IPS-20b (cell line): ENCODE measurements around the gene SIRT7.

Experiments used
- H3K27ac ChIP-seq: one replicate; pipeline ENCODE4 v1.5.1; 2013; ENCODE audit warnings: low read length
- H3K27me3 ChIP-seq: 2 replicates; pipeline ENCODE4 v1.6.1; 2013; ENCODE audit warnings: mild to moderate bottlenecking, low read length, inconsistent platforms; ENCODE audit not compliant: insufficient read depth
- H3K36me3 ChIP-seq: 2 replicates; pipeline ENCODE4 v1.6.1; 2013; ENCODE audit warnings: low read depth, mild to moderate bottlenecking, inconsistent platforms, low read length, moderate library complexity; ENCODE audit not compliant: insufficient read depth
- H3K4me1 ChIP-seq: 2 replicates; pipeline ENCODE4 v1.6.1; 2013; ENCODE audit warnings: mild to moderate bottlenecking, control low read depth, inconsistent platforms, low read length, moderate library complexity; ENCODE audit not compliant: insufficient read depth
- H3K4me3 ChIP-seq: 2 replicates; pipeline ENCODE4 v1.5.1; 2013; ENCODE audit warnings: mild to moderate bottlenecking, low read length, inconsistent platforms
- H3K9ac ChIP-seq: 2 replicates; pipeline ENCODE4 v1.6.1; 2013; ENCODE audit warnings: low read depth, mild to moderate bottlenecking, inconsistent platforms, low read length, moderate library complexity
- H3K9me3 ChIP-seq: 2 replicates; pipeline ENCODE4 v1.6.1; 2013; ENCODE audit warnings: mild to moderate bottlenecking, low read depth, low read length, inconsistent platforms; ENCODE audit not compliant: insufficient read depth

The SIRT7 gene

DNA sequence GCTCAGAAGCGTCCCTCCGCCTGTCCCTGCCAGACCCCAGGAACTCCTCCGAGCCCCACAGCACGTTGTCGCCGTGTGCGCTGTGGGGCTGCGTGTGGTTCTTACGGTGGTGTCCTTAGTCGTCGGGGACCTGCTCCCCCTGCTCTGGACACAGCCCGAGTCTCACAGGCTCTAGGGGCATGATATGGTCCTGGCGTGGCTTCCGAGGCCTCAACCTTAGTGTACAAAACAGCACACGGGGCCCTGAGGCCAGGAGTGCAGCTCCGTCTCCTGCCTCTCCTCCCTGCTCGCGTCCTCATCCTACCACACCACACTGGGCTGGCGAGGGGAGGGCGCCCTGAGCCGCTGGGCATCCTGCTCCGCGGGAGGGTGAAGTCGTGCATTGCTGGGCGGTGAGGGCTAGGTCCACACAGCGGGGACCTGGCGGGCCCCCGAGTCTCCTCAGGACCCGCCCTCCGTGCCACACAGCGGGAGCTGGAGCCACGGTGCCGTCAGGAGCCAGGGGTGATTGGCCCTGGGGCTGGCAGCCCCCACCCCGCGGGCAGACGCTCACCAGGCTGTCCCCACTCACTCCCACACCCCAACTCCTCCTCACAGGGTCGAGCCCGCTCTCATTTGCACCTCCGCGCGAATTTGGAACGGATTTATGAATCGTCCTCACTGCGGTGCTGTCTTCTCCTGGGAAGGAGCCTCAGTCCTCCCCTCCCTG lies 10.7 kb upstream of the SIRT7 start:
- Histone ChIP-seq H3K27ac (no peak overlapping the region), H3K4me1 (peaks cover 14% of the 10 kb centered on the region; the same call in 1 of the 2 replicates)

GRCh38 chr17:81927653-81928543 lies 9.9 kb upstream of the SIRT7 start, which contains the start of gene MAFG:
TSS of gene MAFG (minus strand) at chr17:81927735. CDS start at chr17:81923185, 4,550 bp downstream.
- peaks cover 17% of the 10 kb centered on the region for H3K27me3 ChIP-seq
- H3K27ac ChIP-seq: peak within 1 kb of the TSS; percentile 47
- peak within 1 kb of the TSS; percentile 79 for H3K9ac ChIP-seq
- H3K4me1 ChIP-seq: peaks cover 16% of the 10 kb centered on the region; the same call in 1 of the 2 replicates
- no peaks in the 10 kb centered on the region for H3K9me3 ChIP-seq
- H3K4me3 ChIP-seq: peak within 1 kb of the TSS; percentile 80
- H3K36me3 ChIP-seq: no peaks in the 10 kb centered on the region

More for the DNA sequence above, 10.7 kb upstream of the SIRT7 start:
- Histone ChIP-seq H3K9ac (peak overlapping the region; percentile 73; the same call in 1 of the 2 replicates), H3K4me3 (peak overlapping the region; percentile 77), H3K9me3 (no peaks in the 10 kb centered on the region), H3K27me3 (peaks cover 17% of the 10 kb centered on the region), H3K36me3 (peaks cover 2% of the 10 kb centered on the region; the same call in 1 of the 2 replicates)

GRCh38 chr17:81927152-81927652 lies 9.2 kb upstream of the SIRT7 start:
- Histone ChIP-seq H3K9me3 (no peaks in the 10 kb centered on the region), H3K36me3 (peaks cover 6% of the 10 kb centered on the region), H3K9ac (peak overlapping the region; percentile 79; the same call in 1 of the 2 replicates), H3K27ac (no peak overlapping the region), H3K27me3 (peaks cover 17% of the 10 kb centered on the region), H3K4me3 (peak overlapping the region; percentile 80; the same call in 1 of the 2 replicates), H3K4me1 (peaks cover 16% of the 10 kb centered on the region; the same call in 1 of the 2 replicates)

DNA sequence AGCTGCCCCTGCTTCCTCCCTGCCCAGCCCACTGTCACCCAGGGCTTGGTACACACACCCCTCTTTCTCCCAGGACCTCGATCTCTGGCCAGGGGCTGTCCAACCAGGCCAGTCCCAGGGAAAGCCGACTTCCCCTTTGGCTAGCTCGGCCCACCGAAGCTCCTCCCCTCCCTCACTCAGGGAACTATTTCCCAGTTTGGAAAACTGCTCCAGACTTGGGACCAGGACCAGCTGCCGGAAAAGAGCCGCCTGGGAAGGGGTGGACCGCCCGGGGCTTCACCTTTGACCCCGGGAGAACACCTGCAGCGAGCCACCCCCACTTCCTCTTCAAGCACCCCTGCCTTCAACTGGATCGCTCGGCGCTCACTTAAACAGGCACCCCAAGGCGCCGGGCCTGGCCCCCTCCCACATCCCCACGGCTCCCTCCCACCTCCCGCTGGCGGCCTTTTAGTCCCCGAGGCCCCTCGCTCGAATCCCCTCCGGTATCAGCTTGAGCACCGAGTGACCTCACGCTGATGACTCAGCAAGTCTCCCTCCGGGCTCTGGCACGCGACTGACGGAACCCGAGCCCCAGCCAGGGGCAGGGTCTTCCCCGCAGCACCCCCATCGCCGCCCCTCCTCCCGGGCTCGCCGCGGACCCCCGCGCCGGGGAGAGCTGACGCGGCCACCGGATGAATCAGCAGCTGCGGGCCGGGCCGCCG lies 8.6 kb upstream of the SIRT7 start:
- Histone ChIP-seq H3K36me3 (peaks cover 12% of the 10 kb centered on the region), H3K9ac (peak overlapping the region; percentile 79), H3K4me1 (peaks cover 16% of the 10 kb centered on the region; the same call in 1 of the 2 replicates), H3K27ac (peak overlapping the region; percentile 47), H3K27me3 (peaks cover 17% of the 10 kb centered on the region), H3K9me3 (no peaks in the 10 kb centered on the region), H3K4me3 (peak overlapping the region; percentile 80)

- Histone ChIP-seq H3K4me3 (peak overlapping the region; percentile 80), H3K27ac (peak overlapping the region; percentile 47), H3K9ac (peak overlapping the region; percentile 79; the same call in 1 of the 2 replicates), H3K27me3 (peaks cover 17% of the 10 kb centered on the region), H3K36me3 (peaks cover 18% of the 10 kb centered on the region), H3K9me3 (no peaks in the 10 kb centered on the region), H3K4me1 (peaks cover 16% of the 10 kb centered on the region; the same call in 1 of the 2 replicates)
Measured at GRCh38 chr17:81925860-81926450, 8.0 kb upstream of the SIRT7 start.

GRCh38 chr17:81924557-81925532 lies 6.9 kb upstream of the SIRT7 start:
- H3K4me3 ChIP-seq: peak overlapping the region; percentile 55; the same call in 1 of the 2 replicates
- peaks cover 17% of the 10 kb centered on the region for H3K27me3 ChIP-seq
- no peaks in the 10 kb centered on the region for H3K9me3 ChIP-seq
- H3K9ac ChIP-seq: peak overlapping the region; percentile 75; the same call in 1 of the 2 replicates
- peak overlapping the region; percentile 76 for H3K27ac ChIP-seq
- peaks cover 28% of the 10 kb centered on the region for H3K36me3 ChIP-seq
- H3K4me1 ChIP-seq: peaks cover 16% of the 10 kb centered on the region; the same call in 1 of the 2 replicates

- H3K4me3 ChIP-seq: peak overlapping the region; percentile 55; the same call in 1 of the 2 replicates
- peak overlapping the region; percentile 75; the same call in 1 of the 2 replicates for H3K9ac ChIP-seq
- peaks cover 39% of the 10 kb centered on the region for H3K36me3 ChIP-seq
- peaks cover 16% of the 10 kb centered on the region; the same call in 1 of the 2 replicates for H3K4me1 ChIP-seq
- H3K27me3 ChIP-seq: peaks cover 6% of the 10 kb centered on the region
- peak overlapping the region; percentile 76 for H3K27ac ChIP-seq
- no peaks in the 10 kb centered on the region for H3K9me3 ChIP-seq
Measured at GRCh38 chr17:81923302-81924260, 5.6 kb upstream of the SIRT7 start.

DNA sequence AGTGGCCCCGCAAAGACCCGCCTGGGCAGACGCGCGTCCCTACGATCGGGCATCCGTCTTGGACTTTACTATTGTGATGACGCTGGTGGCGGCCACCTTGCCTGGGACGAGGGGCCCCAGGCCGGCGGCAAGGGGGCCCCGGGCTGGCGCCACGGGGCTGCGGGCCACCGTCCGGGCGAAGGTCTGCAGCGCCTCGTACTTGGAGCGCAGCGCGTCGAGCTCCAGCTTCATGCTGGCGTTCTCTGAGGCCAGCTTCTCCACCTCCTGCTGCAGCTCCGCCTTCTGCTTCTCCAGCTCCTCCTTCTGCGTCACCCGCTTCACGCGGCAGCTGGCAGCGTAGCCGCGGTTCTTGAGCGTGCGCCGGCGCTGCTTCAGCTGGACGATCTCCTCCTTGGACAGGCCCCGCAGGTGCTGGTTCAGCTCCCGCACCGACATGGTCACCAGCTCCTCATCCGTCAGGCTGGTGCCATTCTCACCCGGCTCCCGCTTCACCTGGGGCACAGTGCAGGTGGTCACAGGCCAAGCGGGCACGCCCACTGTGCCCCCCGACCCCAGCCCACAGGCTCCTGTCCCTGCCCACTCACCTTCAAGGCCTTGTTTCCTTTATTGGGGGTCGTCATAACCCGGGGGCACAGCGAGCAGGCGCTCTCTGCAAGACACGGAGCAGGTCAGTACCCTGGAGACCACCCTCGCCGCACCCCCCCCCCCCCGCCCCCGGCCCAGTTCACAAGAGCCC lies 4.8 kb upstream of the SIRT7 start:
- H3K27me3 ChIP-seq: no peaks in the 10 kb centered on the region
- peak overlapping the region; percentile 75; the same call in 1 of the 2 replicates for H3K9ac ChIP-seq
- H3K36me3 ChIP-seq: peaks cover 39% of the 10 kb centered on the region
- no peak overlapping the region; the same call in 1 of the 2 replicates for H3K4me3 ChIP-seq
- no peaks in the 10 kb centered on the region for H3K9me3 ChIP-seq
- no peak overlapping the region for H3K27ac ChIP-seq
- peaks cover 16% of the 10 kb centered on the region; the same call in 1 of the 2 replicates for H3K4me1 ChIP-seq
